HG03139 (cell line): ENCODE results near the gene TMEM209.

Experiments
- ATAC-seq: cut with Tn5 transposase; IDR thresholded peaks from one replicate; pipeline ENCODE4 v1.9.1; 2021; ENCODE audit not compliant: unreplicated experiment

The TMEM209 gene

DNA sequence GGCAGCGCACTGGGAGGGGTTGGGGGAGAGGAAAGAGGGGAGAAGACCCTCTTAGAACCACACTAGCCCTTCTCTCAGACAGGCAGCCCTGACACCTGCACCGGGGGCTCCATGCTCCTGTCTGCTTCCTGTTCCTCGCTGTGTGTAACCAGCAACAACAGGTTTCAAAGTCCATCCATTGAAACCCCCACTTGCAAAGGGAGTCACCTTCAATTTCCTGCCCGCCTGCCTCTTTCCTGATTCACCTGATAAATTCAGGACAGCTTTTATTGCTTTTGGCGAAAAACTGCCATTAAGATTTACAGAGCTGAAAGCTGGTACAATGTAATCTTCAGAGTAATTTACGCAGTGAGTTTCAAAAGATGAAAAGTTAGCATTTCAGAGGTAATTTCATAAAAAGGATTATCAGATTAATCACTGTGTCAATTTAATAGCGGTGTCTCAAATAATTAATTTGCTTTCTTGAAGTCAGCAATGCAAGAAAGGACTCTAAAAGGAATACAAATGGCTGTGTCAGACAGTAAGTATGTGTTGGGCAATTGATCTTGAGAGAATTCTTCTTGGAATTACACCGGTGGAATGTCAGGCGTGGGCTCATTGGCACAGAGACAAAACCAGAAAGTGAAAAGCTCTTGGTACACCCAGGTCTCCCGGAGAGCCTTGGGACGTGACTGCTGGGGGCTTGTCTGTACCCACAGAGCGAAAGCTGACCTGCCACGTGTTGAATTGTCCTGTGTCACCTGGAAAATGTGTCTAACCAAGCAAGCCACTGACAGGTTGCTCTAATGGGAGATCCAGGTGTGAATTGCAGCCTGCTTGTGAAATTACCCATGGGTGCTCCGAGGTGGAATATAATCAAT, 60.7 kb downstream of the TMEM209 start:
- no peak for ATAC-seq

DNA sequence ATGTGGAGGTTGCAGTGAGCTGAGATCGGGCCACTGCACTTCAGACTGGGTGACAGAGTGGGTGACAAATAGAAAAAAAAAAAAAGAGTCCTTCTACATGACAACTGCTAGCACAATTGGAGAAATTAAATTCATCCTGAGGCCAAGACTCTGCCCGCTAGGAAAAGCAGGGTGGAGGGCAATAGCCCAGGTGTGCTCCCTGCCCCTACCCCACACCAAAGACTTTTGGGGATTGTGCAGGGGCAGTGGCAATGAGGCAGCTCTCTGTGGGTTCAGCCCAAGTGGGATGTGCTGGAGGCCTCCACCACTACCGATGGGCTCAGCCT, 61.3 kb downstream of the TMEM209 start:
- ATAC-seq: no peak

DNA sequence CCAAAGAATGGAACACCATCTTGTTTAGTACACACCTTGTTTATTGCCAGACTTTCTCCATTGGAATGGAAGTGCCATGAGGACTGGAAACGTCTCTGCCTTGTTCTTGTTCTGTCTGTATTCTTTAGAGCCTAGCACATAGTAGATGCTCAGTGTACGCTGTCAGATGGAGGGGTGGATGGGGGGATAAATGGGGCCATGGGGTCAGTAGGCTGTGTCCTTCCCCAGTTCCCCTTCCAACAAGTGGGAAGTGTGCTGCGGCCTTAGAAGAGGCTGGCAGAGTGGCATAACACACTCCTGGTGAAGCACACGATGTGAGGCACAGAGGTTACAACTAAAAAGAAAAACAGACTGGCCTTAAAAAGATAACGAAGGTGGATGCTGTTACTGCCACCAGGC, 61.9 kb downstream of the TMEM209 start:
- ATAC-seq: no peak

DNA sequence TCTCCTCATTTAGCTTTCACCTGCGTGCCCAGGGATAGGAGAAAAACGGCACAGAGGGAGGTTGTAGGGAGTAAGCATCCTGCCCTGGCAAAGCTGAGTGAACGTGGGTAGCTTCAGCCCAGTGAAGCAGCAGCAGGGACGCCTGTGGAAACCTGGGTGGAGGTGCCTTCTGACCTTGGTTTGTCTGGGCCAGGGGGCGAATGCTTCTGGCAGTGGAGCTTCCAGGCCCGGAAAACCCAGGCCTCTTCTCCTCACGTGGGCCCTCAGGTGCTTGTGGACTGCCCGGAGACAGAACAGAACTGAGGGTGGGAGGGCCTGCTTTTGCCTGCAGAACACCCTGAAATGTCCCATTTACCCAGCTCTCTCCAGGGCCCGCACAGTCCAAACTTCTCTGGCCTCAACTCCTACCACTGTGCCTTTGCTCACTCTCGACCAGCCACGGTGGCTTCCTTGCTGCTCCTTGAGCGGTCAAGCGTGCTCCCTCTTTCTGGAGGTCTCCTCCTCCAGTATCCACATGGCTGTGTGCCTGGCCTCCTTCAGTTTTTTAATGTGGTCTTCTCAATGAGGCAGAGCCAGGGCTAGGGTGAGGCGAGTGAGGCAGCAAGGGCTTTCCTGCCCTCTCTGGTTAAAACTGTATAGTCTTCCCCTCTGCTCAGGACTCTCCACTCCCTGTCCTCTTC, 62.4 kb downstream of the TMEM209 start:
- no peak for ATAC-seq

DNA sequence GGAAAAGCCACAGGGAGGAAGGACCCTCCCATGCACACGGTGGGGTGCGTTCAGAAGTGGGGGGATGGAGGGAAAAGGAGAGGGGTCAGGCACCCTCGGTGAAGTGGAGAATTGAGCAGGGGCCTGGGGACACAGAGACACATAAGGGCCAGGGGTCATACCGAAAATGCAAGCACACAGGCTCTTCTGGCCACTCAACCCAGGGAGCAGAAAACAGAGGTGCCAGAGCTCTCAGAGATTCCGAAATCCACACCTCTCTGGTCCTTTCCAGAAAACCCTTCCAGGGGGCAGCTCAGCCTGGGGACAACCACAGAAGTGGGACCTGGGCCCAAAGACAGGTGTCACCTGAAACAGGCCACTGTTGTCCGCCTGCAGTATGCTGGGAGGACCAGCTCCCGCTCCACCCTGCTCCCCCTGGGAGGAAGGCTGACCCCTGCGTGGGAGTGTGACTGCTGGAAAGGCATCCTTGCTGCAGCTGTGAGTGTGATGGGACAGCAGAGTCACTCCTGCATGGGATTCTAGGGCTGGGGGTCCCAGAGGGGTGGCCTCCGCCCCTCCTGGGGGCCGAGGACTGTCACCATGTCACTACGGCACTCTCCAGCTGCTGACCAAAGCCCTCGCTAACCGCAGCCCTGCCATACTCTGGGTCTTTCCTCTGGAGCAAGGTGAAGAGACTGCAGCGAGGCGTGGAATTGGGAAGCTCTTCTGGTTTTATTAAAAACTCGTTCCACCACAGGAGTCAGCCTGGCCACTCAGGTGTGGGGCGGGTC, 63.1 kb downstream of the TMEM209 start:
- ATAC-seq: no peak

DNA sequence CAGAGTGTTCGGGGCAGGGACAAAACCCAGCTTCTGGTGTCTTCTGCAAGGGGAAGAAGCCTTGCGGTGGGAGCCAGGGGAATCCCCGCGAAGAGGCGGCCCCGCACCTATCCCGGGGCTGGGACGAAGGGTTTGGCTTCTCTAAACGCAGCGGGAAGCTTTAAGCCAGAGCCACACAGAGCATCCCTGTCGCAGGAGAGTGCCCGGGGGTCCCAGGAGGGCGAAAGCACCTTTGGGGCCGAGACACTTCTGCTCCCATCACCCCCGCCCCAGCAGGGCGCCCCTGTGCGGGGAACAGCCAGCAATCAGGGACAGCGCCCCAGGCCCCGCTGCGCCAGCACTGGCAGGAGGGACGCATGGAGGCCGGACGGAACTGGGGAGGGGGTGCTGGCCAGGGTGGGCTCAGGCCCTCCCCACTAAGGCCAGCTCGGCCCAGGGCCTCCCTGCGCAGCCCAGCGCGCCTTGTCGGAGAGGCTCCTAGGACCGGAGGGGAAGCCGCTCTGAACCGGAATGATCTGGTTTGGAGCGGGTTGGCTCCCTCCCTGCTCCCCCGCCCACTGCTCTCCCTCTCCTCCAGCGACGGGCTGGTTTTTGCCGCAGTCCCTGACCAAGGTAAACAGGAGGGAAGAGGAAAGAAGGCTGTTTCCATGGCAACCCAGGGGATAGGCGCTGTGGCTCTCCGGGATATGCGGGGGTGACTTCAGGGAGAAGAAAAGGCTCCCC, 63.9 kb downstream of the TMEM209 start:
- ATAC-seq: no peak

DNA sequence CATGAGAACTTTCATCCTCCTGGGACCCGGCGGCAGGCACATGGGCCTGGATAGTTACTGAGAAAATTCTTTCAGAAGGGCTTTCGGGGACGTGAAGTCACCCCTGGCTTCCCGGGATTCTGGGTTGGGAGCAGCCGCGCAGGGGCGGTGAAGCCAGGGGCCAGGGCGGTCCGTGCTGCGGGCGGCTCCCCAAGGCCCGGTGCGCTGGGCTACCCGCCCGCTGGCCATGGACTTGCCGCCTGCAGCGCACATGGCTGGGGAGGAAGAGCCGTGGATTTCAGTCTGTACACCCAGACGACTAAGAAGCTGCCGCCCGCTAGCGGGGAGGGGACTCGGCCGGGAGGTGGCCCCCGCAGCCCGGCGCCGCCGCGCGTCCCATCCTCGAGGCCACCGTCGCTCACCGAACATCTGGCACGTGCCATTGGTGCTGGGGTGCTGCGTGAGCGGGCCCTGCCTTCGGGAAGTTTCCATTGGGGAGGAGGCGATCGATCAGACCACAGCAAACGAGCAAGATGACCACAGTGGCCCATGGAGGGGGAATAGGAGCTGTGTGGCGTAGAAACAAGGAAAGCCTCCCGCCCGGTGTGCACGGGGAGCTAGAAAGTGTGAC, 64.5 kb downstream of the TMEM209 start:
- ATAC-seq: no peak

DNA sequence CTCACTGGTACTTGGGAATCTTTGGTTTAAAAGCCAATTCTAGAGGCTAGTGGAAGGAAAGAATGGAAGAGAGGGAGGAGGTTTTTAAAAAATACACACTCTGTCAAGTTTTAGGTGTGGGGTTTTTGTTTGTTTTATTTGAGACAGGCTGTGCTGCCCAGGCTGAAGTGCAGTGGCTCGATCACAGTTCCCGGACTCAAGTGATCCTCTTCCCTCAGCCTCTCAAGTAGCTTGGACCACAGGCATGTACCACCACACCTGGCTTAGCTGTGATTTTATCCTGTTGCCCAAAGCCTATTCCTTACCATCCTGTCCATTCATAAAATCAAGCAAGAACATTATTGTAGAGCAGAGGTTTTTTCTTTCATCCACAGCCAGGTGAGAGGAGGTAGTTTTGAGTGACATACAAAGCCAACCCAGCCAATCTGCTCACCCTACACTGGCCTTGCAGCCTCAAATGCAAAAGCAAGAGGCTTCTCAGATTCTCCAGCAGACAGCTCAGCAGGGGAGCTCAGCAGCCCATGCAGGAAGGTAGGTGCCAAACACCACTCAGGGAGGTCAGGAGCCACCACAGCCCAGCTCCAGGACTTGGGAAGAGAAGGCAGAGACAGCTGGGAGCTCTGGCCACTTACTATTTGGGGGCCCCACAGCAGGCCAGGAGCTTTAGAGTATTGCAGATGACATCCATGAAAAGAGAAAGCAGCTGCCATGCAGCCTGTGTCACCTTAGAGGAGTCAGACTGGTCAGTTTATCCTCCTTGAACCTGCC, 65.8 kb downstream of the TMEM209 start:
- no peak for ATAC-seq

DNA sequence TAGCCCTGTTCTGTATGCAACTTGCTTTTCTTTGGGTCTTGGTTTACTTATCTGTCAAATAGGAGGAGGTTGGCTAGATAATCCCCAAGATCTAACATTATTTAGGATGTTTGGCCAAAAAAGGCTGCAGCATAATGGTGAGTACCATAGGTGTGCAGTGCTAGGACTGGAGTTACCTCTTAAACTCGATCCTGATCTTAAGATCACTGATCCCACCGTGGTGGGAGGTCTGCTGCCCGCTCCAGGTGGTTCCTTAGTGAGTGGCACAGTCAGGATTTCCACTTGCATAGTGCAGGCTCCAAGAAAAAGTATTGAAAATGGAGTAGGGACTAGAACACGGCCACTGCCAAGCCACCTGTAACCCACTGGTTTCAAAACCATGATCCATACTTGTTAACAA, 68.0 kb downstream of the TMEM209 start:
- no peak for ATAC-seq

DNA sequence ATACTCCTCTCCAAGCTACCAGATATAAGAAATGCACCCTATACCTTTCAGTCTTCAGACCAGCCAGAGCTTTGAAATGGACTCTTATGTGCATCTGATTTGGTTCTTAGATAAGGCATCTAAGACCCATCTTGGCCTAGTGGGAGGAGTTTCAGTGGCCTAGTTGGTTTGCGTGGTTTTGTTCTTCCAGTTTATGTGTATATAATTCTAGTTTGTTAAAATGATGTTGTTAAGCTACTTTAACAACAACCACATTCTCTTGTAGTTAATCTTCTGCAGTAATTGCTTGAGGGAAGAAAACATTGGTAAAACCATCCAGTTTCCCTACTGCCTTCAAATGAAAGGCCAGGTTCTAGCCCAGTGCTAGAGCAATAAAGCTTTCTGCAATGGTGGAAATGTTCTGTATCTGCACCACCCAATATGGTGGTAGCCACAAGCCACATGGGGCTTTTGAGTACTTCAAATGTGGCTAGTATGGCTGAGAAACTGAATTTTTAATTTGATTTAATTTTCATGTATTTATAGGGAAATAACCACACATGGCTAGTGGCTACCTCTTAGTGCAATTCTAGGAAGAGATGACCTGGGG, 68.5 kb downstream of the TMEM209 start:
- no peak for ATAC-seq

DNA sequence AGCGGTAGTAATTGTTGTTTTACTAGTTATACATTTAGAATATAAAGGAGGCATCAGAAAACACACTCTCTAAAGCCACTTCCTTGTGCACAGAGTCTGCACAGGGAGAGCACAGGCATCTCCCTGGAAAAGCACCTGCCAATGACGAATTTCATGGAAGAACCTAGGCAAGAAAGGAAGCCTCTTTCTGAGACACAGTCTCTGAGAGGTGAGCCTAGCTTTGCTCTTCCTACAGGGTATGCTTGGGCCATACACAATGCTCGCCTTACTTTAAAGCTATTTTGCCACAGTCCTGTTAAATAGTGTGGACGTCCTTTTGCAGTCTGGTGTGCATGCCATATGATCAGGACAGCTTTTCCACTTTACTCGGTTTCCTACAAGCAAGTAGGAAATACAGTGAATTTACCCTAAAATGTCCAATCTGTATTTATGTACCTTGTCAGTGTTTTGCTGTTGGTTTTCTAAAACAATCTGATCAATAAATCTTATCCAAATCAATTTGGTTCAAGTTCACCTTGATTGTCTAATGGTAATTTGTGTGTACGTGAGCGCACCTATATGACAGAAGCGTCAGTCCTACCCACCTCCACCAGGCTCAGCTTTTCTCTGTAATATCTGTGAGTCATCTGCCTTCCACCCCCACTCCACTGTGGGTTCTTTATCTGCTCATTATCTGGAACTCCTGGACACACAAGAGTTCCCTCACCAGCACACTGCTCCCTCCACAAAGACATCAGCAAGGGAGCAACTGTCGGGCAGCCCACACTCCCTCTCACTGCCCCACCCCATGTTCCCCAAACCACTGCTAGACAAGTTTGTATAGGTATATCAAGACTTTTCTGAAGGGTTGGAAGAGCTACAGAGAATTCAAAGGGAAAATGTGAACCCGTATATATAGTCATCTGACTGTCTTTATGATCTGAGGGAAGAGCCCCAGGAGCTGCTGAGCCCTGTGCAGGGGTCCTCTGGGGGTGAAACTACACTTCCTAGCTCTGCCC, 69.7 kb downstream of the TMEM209 start:
- ATAC-seq: no peak

DNA sequence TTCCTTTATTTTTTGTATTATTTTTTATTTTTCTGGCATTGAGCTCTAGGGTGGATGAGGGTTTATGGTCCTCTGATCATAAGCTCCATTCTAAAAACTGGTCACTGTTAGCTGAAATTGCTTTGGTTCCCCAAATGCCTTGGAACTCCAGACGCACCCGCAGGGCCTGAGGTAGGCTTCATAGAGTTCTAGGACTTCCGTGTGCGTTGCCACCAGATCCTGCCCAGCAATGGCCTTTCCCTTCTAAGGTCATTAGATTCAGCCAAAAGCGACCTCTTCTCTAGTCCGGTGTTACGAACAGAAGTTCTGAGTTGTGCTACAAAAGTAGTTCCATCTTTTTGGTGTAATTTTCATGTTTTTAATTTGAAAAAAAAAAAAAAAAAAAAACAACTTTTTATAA, 70.5 kb downstream of the TMEM209 start:
- ATAC-seq: no peak

DNA sequence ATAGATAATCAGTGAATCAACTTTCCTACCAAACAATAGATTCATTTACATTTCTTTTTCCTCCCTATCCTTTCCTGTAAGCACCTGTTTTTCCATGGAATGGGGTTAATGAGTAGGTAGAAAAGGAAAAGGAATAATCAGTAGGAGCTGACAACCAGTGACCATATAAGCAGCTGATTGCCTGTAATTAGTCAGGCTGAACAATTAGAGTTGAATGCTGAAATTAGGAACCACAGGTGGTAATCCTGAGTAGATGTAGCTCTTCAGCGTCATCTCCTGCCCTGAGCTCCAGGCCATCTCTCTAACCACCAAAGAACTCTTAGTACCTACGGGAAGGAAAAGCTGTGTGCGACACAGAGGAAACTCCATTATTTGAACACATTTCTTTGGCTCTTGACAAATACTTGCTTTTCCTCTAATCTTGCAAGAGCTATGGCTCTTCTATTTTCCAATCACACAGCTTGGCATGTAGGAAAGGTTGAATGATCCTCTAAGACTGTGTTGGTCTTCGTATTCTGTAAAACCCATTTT, 71.0 kb downstream of the TMEM209 start:
- no peak for ATAC-seq

DNA sequence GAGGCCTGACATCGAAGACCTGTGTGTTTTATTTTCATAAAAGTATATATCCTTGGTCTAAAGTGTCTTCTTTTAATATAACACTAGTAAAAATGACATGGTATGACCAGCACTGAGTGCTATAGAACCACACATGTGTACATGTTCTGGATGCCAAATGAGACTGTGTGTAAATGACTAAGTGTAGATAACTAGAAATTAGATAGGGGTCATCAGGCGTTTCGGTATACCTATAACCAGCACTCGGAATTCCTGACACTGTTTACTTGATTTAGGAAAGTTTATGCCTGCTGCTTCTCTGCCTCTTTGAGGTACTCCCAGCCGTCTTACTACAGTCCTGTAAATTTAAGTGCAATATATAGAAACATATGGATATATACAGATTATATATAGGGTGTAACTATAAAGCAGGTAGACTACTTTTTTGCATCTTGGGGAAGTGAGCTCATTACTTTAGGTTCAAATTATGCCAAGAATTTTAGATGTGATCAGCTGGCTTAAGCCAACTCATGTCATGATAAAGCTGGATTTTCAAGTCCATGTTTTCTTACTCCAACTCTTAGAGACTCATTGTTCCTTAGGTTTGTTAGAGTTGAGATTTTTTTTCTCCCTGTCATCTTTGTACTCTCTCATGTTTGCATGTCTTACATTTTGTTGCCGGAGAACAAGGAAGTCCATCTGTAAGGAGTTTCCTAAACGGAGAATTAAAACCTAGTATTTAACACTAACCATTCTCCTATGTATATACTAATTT, 72.0 kb downstream of the TMEM209 start:
- ATAC-seq: no peak

DNA sequence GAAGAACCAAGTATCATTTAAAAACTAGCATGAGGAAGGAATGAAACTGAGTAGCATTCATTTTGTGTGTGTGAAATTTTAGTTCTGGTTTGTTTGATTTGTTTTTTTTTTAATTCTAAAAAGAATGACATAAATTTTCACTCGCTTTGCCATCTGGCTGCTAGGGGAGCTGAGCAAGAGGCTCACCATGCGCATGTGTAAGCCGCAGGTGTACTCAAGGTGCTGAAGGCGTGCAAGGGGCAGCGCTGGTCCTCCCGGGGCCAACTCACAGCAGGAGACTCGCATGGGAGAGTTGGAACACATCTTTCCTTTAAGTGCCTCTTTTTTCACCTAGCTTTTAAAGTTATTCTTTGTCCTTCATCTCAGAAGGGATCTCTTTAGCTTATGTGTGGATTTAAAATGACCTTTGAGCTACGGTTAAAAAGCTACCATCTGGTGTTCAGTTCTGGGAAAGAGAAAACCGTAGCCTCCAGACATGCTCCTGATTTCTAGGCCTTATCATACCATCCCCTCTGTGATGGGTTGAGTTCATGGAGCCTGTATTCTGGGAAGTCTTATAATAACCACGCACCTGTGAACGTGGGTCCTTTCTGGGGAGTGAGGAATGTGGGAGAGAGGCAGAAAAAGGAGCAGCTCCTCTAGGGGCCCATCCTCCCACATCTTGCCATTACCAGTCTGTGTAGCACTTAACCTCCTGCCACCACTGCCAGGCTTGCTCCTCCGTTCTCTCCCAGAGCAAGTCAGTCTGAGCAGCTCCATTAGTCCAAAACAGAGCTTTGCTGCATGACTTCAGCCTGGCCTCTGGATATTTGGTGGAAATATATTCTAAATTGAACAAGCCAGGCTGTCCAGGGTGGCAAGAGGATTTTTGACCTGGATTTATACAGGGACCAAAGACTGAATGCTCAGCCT, 73.0 kb downstream of the TMEM209 start:
- ATAC-seq: no peak

DNA sequence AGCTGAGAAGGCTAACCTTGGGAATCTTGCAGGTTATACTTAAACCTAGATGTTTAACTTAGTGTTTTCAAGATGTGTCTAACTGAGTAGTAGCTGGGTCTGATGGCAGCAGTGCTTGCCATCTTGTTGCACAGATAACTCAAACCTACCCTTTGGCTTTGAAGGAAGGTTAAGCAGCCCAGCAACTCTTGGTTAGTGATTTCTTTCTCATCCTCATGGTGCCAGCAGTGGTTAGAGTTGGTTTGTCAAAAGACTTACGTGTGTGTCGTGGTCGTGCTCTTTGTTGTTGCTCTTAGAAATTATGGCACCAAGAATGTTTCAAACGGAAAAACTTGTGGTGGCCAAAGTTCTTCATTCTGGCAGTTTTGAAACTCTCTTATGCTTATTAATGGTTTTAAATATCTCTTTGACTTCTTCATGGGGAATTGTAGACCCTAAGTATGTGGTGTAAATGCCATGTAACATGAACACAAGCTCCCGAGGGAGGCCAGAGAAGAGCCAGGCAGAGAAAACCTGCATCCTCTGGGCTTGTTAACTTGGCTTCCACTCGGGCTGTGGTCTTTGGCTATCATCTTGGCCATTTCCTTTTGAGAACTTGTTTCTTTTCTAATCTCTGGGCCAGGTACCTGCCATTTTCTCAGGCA, 73.9 kb downstream of the TMEM209 start:
- ATAC-seq: no peak
